ENCODE data around the gene CIC.
"Not testable (repeated sequence)": the region's sequence is repeated elsewhere in the genome, so short reads cannot be mapped to it uniquely, and the experiment has no call there.

The CIC gene

DNA sequence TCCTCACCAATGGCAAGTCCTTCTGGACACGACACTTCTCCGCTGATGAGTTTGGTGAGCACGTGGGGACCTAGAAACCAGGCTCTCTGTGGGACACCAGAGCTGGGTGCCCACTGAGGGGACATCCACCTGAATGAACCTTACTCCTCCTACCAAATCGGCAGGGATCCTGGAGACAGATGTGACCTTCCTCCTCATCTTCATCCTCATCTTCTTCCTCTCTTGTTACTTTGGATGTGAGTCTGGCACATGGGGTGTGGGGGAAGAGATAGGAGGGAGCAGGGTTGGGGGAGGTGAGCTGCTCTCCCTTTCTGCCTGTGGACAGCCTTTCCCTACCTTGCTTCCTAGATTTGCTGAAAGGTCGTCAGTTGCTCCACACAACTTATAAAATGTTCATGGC lies 46.0 kb downstream of the CIC start:
- DNase-seq: no peak

DNA sequence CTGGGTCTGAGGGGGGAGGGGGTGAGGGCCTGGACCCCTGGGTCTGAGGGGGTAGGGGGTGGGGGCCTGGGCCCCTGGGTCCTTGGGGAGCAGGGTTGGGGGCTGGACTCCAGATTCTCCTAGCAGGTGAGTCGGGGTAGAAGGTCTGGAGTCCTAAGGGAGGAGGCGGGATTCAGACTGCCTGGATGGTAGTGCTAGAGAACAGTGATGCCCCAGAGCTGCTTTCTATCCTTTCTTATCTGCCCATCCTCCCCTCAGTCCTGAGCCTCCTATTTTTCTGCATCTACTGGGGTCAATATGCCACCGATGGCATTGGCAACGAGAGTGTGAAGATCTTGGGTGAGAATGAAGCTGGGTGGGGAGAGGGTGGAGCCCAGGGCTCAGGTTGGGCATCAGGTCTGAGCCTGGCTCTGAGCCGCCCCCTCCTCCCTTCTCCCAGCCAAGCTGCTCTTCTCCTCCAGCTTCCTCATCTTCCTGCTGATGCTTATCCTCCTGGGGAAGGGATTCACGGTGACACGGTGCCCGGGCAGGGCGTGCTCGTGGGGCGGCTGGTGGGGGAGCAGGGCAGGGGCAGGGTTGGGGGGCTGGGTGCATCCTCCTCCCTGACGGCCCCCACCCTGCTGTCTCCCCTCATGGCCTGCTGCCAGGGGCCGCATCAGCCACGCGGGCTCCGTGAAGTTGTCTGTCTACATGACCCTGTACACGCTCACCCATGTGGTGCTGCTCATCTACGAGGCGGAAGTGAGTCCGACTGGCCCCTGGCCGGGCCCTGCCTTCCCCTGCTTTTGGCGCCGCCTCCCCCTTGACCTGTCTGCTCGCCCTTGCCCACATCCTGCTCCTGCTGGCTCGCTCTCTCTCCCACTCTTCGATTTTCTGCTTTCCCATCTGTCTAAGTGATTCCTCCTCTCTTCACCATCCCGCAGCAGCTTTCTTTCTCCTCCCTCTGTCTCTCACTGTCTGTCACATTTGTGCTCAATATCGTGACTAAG lies 47.5 kb downstream of the CIC start:
- peak; percentile 45 for DNase-seq

DNA sequence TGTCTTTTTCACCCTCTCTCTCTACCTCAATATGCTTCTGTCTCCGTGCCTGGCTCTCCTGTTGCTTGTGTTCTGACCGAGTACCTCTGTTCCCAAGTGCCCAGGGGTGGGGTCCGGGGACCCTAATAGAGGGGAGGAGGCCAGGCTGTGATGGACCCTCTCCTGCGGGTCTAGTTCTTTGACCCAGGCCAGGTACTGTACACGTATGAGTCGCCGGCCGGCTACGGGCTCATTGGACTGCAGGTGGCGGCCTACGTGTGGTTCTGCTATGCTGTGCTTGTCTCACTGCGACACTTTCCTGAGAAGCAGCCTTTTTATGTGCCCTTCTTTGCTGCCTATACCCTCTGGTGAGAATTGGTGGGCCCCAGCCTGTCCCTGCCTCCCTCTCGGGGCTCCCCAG lies 48.5 kb downstream of the CIC start:
- DNase-seq: no peak

DNA sequence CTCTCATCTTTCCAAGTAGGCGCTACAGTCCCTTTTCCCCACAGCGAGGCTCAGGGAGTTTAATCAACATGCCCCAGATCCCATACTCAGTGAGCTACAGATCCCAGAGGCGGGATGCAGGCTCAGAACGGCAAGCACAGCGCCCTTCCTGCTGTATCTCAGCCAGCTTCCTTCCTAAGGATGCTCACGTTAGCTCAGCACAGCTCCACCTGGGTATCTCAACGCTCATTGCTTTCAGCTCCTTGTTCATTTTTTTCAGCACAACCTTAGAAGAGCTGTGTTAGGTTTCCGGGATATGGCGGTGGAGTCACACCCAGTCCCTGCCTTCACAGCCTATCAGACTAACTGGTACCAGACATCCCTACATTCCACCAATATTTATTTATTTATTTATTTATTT lies 53.3 kb downstream of the CIC start:
- DNase-seq: no peak

DNA sequence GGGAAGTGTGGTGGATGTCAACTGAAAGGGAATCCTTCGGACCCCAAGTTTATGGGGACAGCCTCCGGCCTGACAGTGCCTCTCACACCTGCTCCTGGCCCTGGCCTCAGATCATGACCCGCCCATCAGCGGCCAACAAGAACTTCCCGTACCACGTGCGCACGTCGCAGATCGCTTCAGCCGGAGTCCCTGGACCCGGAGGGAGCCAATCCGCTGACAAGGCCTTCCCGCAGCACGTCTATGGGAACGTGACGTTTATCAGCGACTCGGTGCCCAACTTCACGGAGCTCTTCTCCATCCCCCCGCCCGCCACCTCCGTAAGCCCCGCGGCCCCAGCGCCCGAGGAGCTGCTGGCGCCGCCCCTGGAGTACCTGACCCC lies 54.4 kb downstream of the CIC start:
- DNase-seq: no peak

DNA sequence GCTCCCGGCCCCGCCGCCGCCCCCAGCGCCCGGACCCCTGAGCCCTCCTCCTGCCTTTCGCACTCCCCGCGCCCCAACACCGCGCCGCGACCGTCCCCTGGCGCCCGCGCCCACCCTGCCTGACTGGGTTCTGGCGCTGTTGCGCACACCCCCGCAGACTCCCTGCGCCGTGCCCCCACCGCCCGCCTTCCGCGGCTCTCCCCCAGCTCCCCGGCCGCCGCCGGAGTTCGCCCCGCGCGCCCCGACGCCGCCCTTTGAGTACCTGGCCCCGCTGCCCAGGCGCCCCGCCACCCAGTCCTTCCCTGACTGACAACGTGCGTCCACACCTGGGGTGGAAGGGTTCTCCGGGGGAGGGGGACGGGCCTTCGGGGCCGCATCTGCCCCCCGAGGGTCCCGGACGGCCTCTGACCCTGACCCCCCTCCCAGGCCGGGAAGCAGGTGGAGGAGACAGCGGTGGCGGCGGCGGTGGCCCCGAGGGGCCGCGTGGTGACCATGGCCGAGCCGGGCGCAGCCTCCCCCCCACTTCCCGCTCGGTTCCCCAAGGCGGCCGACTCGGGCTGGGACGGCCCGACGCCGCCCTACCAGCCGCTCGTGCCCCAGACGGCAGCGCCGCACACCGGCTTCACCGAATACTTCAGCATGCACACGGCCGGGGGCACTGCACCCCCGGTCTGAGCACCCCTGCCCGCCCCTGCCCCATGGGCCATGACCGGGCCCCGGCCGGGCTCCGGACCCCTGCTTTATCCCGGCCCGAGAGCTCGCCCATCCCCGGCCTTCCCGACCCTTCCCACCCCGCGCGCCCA lies 55.0 kb downstream of the CIC start:
- DNase-seq: no peak

DNA sequence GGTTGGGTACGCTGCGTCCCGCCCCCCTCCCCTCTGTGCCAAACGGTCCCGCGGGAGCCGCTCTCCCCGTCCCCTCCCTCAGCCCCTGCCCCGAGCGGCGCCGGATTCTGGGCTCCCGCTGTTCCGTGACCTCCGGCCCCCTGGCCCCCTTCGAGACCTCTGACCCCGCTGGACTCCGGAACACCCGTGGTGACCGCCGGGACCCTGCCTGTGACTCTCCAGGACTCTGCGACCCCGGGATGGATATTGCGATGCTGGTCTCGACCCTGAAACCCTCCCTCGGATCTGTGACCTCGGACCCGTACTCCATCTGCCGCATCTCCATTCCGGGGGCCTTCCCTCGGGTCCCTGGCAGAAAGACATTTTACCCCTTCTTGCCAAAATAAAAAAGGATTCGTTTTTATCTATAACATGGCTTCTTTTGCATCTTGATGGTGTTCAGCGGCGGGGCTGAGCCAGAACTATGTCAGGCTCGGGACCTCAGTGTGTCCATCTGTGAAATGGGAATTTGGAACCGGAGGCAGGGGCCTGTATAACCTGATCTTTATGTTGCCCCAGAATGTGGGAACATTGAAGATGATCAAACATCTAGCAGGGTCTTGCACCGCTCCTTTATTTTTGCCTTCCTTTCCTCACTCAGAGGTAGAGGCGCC lies 55.7 kb downstream of the CIC start:
- DNase-seq: no peak

DNA sequence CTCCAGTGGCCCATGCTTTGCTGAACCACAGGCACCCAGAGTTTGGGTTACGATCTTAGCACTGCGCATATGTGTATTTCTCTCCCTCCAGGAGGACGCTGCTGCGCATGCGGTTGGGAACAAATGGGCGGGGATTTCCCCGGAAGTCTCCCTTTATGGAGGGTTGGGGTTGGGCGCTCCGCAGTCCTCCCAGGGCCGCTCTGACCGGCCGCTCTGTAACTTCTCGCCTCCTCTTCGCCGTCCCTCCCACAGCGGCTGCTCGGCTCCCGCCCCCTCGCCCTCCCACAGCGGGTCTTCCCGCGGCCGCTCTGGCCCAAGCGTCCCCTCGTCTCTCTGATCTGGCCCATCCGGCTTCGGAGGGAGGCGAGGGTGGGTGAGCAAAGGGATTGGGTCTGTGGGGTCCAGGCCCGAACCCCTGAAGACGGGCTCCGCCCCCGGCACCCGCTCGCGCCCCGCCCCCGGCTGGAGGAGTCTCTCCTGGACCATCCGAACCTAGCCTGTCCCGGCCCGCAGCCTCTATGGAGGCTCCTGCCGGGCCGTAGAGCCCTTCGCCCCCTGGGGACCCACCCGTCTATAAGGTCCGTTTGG lies 56.4 kb downstream of the CIC start, which contains the start of gene MEGF8:
Gene MEGF8, plus strand, starts transcription at position 328 of the 588 bp plus-strand sequence. CDS start 609 bp downstream, outside the sequence.
- DNase-seq: peak; percentile 98

DNA sequence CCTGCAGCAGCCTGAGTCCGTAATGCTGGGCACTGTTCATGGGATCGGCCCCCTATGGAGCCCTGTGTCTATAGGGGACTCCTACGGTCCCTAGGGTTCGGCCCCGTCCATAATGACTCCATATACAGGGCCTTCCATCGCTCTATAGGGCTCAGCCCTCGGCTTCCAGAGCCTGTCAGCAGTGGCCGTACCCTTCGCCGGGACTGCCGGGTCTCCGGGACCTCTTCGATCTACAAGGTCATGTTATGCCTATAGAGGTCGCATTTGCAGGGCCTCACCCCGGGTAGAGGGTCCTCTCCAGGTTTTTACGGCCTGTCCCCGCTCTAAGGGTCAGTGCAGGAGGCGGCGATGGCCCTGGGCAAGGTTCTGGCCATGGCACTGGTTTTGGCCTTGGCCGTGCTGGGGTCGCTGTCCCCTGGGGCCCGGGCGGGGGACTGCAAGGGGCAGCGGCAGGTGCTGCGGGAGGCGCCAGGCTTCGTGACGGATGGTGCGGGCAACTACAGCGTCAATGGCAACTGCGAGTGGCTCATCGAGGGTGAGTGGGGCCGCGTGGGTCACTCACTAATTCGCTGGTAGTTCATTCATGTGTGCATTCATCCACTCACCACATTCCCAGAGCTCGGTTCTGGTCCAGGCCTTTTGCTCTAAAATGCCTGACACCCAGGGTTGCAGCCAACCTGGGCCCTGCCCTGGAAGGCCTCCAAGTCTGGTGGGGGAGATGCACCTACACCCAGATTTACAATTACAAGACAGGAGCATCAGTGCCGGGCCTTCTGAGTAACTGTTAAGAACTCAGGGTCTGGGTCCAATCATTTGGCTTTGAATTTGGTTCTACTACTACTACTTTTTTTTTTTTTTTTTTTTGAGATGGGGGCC lies 57.1 kb downstream of the CIC start:
- no peak for DNase-seq

DNA sequence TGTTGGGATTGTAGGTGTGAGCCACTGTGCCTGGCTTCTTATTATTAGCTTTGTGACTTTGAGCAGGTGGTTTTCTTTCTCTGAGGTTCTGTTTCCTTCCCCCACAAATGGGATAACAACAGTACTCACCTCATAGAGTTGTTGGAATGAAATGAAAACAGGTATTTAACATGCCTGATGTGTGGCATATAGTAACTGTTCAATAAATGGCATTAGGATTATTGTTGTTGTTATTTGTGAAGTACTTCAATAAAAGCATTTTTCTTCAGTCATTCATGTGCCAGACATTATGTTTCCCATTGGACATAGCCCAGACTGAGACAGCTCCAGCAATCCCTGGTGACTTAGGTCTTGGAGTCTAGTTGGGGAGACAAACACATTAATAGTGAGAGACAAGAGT lies 57.9 kb downstream of the CIC start:
- no peak for DNase-seq

DNA sequence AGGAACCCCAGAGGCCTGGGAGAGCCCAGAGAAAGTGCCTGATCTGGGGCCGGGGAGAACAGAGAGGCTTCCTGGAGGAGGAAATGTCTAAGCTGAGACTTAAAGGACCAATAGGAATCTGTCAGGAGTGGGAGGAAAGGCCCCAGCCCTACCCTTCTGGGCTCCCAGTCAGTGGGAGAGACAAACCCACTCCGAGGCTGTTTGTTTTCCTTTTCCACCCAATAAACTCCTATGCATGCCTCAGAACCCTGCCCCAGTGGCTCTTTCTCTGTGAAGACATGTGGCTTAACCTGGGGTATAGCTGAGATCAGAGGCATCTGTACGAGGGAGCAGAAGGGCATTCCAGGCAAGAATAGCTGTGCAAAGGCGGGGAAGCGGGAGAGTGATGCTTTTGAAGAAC lies 58.3 kb downstream of the CIC start:
- DNase-seq: no peak

DNA sequence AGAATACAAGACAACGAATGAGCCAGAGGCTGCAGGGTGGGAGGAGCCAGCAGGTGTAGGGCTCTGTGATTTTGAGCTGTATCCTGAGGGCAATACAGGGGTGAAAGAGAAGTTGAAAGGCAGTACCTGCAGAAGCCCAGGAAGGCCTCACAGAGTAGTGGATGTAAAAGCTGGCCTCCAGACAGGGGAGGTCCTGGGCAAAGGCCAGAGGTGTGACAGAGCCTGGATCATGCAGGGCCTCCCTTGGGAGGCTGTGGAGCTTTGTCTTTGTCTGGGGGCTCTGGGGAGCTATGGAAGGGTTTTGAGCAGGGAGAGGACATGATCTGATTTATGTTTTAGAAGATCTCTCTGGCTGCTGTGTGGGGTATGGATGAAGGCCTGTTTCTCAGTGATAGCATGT lies 59.1 kb downstream of the CIC start:
- no peak for DNase-seq

DNA sequence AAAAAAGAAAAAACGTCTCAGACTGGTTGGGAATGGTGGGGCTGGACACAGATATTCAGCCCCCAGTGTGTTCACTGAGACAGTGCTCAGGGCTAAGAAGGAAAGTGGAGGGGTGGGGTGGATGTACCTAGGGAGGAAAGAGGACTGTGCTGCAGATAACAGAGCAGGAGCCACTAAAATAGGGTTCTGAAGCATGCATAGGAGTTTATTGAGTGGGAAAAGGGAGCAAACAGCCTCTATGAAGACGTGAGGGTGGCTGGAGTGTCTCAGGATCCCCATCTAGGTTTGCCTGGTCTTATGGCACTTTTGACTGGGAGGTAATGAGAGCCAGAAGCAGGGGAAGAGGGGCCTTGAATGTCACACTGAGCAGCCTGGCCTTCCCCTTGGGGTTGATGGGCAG lies 59.8 kb downstream of the CIC start:
- DNase-seq: no peak

DNA sequence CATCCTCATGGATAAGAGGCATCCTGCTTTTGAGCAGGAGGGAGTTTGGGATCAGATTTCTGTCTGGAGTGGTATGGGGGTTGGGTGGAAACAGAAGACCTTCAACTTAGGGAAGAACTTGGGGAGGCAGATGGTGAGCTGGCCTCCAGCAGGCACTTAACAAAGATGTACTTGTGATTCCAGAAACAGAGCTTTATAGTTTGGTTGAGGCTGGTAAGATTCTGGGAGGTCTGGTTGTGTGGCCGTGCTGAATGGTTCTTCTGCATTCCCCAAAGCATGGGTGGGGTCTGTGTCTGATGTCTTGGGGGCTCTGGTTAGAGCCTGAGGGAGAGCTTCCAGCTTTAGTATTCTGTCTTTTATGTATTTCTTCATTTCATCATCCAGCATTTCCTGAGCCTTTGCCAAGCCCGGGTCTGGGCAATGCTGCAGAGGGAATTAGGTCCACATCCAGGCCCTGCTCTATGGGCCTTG lies 61.2 kb downstream of the CIC start:
- no peak for DNase-seq

DNA sequence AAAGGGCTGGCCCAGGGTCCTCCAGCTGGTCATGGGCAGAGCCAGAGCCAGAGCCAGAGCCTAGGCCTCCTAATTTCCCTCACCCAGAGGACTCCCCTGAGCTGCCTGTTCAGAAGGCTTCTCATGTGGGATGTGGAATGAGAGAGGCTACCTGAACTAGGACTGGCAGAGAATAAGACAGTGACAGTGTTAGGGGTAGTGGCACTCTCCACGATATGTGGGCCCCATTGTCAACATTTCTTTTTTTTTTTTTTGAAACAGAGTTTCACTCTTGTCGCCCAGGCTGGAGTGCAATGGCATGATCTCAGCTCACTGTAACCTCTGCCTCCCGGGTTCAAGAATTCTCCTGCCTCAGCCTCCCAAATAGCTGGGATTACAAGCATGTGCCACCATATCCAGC lies 62.3 kb downstream of the CIC start:
- not testable (repeated sequence) for DNase-seq

DNA sequence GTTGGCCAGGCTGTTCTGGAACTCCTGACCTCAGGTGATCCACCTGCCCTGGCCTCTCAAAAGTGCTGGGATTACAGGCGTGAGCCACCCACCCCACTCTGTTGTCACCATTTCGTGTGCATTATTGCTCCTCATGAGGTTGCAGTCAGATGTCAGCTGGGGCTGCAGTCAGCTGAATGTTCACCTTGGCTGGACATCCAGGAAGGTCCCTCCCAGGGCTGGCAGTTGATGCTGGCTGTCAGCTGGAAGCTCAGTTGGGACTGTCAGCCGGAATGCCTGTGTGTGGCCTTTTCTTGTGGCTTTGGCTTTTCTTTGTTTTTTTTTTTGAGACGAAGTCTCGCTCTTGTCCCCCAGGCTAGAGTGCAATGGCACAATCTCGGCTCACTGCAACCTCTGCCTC lies 63.0 kb downstream of the CIC start:
- no peak for DNase-seq

DNA sequence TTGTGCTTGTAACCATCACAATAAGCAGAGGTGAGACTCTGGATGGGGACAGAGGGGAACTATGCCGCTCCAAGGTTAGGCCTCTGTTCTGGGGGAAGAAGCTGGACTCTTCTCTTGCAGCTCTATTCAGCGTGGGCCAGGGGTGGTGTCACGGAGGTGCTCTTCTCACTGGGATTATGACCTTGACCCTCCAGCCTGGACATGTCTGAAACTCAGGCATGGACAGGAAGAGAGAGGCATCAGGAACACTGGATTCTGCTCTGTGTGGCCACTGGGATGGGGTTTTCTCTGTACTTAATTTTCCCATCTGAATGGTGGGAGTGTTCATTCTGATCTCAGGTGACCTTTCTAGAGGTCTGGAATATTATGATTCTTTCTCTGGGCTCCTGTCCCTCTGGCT lies 64.0 kb downstream of the CIC start:
- no peak for DNase-seq

DNA sequence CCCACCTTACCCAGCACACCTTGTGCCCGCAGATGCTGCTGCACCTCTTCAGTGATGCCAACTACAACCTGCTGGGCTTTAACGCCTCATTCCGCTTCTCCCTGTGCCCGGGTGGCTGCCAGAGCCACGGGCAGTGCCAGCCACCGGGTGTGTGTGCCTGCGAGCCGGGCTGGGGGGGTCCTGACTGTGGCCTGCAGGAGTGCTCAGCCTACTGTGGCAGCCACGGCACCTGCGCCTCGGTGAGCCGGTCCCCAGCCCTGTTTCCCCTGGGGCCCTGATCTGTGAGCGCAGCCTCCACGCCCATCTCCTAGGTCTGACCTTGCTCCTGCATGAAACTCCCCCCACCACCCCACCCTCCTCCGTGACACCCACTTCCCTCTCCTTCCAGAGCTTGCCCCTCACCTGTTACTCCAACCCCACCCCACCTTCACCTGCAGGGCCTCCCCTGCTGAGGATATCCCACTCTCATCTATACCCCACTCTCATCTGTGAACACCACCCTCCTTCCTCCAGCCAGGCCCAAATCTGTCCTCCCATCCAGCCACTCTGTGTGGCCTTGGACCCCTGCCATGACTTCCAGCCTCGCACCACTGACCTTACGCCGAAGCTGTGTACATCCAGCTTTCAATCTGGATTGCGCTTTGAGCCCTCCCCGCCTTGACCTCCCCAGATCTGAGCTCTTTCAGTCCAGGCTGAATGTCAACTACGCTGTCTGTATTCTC lies 65.1 kb downstream of the CIC start:
- no peak for DNase-seq

DNA sequence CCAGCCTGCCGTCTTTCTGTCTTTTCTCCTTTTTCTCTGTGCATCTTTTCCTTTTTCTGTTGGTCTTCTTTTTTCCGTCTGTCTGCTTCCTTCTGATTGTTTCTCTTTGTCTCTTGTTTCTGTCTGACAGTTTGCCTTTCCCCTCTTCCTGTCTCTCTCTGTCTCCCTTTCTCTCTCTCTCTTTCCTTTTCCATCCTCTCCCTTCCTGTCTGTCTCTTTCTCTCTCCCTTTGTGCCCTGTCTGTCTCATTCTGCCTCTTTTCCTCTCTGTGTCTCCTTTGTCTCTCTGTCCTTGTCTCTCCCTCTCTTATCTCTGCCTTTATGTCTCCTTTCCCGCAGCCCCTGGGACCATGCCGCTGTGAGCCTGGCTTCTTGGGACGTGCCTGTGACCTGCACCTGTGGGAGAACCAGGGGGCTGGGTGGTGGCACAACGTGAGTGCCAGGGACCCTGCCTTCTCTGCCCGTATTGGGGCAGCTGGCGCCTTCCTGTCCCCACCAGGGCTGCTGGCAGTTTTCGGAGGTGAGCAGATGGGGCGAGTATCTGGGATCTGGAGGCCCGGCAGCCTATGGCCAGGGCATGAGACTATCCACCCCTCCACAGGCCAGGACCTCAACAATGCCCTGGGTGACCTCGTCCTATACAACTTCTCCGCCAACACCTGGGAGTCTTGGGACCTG lies 65.8 kb downstream of the CIC start:
- no peak for DNase-seq

DNA sequence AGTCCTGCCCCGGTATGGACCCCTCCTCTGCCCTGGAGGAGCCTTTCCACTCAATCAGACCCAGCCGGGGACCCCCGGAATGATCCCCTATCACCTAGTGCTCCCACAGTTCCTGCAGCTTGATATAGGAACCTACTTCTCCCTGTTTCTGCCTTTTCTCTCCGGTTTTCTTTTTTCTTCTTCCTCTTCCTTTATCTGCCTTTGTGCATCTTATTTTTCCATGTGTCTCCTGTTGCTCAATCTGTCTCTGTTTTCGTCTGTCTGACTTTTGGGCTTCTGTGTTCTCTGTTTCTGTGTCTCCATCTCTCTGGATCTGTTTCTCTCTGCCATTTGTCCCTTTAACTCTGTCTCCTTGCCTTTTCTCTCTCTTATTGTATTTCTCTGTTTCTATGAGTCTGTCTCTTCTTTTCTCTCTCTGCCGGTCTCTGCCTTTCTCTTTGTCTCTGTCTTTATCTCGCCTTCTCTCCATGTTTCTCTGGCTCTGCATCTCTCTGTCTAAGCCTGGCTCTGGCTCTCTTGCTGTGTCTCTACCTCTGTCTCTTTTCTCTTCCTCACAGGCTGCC lies 66.4 kb downstream of the CIC start:
- DNase-seq: no peak

All from DMS153 (cell line).